Thoracic aorta (tissue), 2 donors: ENCODE measurements around the gene FADS6. TPM values are rescaled to one million over a fixed set of nuclear protein-coding genes. Genes with fewer than 3 reads are reported as not detected.

Source experiments
- ATAC-seq: fragments of 150-250 bp; one replicate; pipeline ENCODE4 v1.8.0; 2017; ENCODE audit warnings: low read depth; ENCODE audit not compliant: insufficient number of reproducible peaks, low FRiP score
- DNase-seq: peaks from one replicate; pipeline ENCODE4 v3.0.0-alpha.2; 2020; ENCODE audit warnings: low spot score
- H3K27ac ChIP-seq, 2 donors: fragments of 200-600 bp; sonication (generic); 1 replicate in 1 of 2; 2 replicates in 1 of 2; pipeline ENCODE4 v1.5.1; 2016; ENCODE audit warnings: mild to moderate bottlenecking in 2 of 2, moderate library complexity in 2 of 2
- H3K27me3 ChIP-seq: fragments of 200-600 bp; sonication (generic); replicated peaks from 2 replicates; pipeline ENCODE4 v1.6.0; 2016; ENCODE audit warnings: mild to moderate bottlenecking; ENCODE audit not compliant: insufficient read depth
- H3K36me3 ChIP-seq: fragments of 200-600 bp; sonication (generic); one replicate; pipeline ENCODE4 v1.5.1; 2016
- H3K4me1 ChIP-seq, 2 donors: fragments of 200-600 bp; sonication (generic); 1 replicate in 1 of 2; 2 replicates in 1 of 2; pipeline versions ENCODE4 v1.5.1 to v1.6.0; 2016; ENCODE audit warnings: low read depth in 2 of 2, mild to moderate bottlenecking in 1 of 2; ENCODE audit not compliant: control insufficient read depth in 1 of 2
- H3K4me3 ChIP-seq: fragments of 200-600 bp; sonication (generic); 2 replicates; pipeline ENCODE4 v1.5.1; 2016; ENCODE audit warnings: mild to moderate bottlenecking
- H3K9me3 ChIP-seq: fragments of 200-600 bp; sonication (generic); 2 replicates; pipeline ENCODE4 v1.5.1; 2016
- CTCF ChIP-seq: fragments of 200-600 bp; sonication (generic); IDR thresholded peaks from one replicate; pipeline ENCODE4 v1.5.1; 2019; ENCODE audit warnings: antibody characterized with exemption
- total RNA-seq, 2 donors: library from RNA; depleted of rRNA; stranded (reverse); fragments of >200 nt; gene quantifications; one replicate each; pipeline versions ENCODE4 v1.1.0 to v1.2.3, GENCODE V29; 2016

Gene FADS6
- total RNA-seq, 2 donors from 2014 or later = not detected

- Histone ChIP-seq H3K36me3 (no peaks in the 10 kb centered on the region), H3K27me3 (no peaks in the 10 kb centered on the region), H3K9me3 (no peaks in the 10 kb centered on the region), H3K27ac (no peak overlapping the region), H3K4me3 (no peak overlapping the region), H3K4me1 (peaks cover 0 to 12% of the 10 kb centered on the region in 2 donors)
- no peak for DNase-seq
- no peak for ATAC-seq
- no peak for TF ChIP-seq CTCF
Observed at GRCh38 chr17:74937064-74938051, 43.9 kb upstream of the FADS6 start.

- no peaks in the 10 kb centered on the region for H3K36me3 ChIP-seq
- no peaks in the 10 kb centered on the region for H3K9me3 ChIP-seq
- DNase-seq = no peak
- H3K27me3 ChIP-seq = no peaks in the 10 kb centered on the region
- no peak for ATAC-seq
- H3K4me3 ChIP-seq = no peak overlapping the region
- H3K4me1 ChIP-seq = peaks cover 0 to 12% of the 10 kb centered on the region in 2 donors
- H3K27ac ChIP-seq = no peak overlapping the region
- no peak for TF ChIP-seq CTCF
Observed at GRCh38 chr17:74936470-74936799, 43.0 kb upstream of the FADS6 start.

GRCh38 chr17:74935585-74936469, 42.4 kb upstream of the FADS6 start, which contains the start of gene OTOP3:
OTOP3 (plus strand) TSS chr17:74935898; CDS start chr17:74935922, 24 bp downstream.
- H3K4me1 ChIP-seq = peaks cover 0 to 12% of the 10 kb centered on the region in 2 donors
- no peaks in the 10 kb centered on the region for H3K9me3 ChIP-seq
- H3K27ac ChIP-seq = no peak within 1 kb of the TSS
- DNase-seq (no peak), ATAC-seq (no peak)
- H3K4me3 ChIP-seq = no peak within 1 kb of the TSS
- H3K36me3 ChIP-seq = no peaks in the 10 kb centered on the region
- no peak for TF ChIP-seq CTCF
- no peaks in the 10 kb centered on the region for H3K27me3 ChIP-seq

- ATAC-seq = no peak
- no peak for DNase-seq
- peaks cover 0 to 12% of the 10 kb centered on the region in 2 donors for H3K4me1 ChIP-seq
- no peak for TF ChIP-seq CTCF
- H3K27me3 ChIP-seq = no peaks in the 10 kb centered on the region
- no peak overlapping the region for H3K27ac ChIP-seq
- no peaks in the 10 kb centered on the region for H3K9me3 ChIP-seq
- no peak overlapping the region for H3K4me3 ChIP-seq
- H3K36me3 ChIP-seq = no peaks in the 10 kb centered on the region
Observed at GRCh38 chr17:74935048-74935447, 41.6 kb upstream of the FADS6 start.

GRCh38 chr17:74930535-74931036, 37.2 kb upstream of the FADS6 start:
- no peak for DNase-seq
- H3K4me1 ChIP-seq = peaks cover 0 to 3% of the 10 kb centered on the region in 2 donors
- no peak for TF ChIP-seq CTCF
- H3K36me3 ChIP-seq = no peaks in the 10 kb centered on the region
- no peak overlapping the region for H3K4me3 ChIP-seq
- H3K27me3 ChIP-seq = no peaks in the 10 kb centered on the region
- H3K9me3 ChIP-seq = no peaks in the 10 kb centered on the region
- no peak overlapping the region for H3K27ac ChIP-seq
- no peak for ATAC-seq
